CD4-positive, alpha-beta T cell (primary cell): Measurements from ENCODE around the gene SERPINE2. TPM values are rescaled to one million over a fixed set of nuclear protein-coding genes. Genes with fewer than 3 reads are reported as not detected.

Source experiments
- ATAC-seq: fragments of 200-7000 bp; cut with Tn5 transposase; one replicate; pipeline ENCODE4 v1.10.0; 2022; ENCODE audit warnings: mild to moderate bottlenecking; ENCODE audit not compliant: poor library complexity
- CTCF ChIA-PET: fragments of 350-600 bp; sonication (Branson Sonifier 250); formaldehyde crosslinking; loops from one replicate; lab custom pipeline; 2021; ENCODE audit warnings: antibody characterized with exemption, inconsistent platforms; lab: Charles Lee
- POLR2A ChIA-PET: fragments of 350-600 bp; sonication (Branson Sonifier 250); formaldehyde crosslinking; loops from one replicate; lab custom pipeline; 2021; ENCODE audit warnings: antibody characterized with exemption, inconsistent platforms; lab: Charles Lee
- DNase-seq, 14 experiments: peaks; one replicate each; pipeline ENCODE4 v3.0.0-alpha.2; 2013 to 2020; ENCODE audit warnings: mixed read lengths in 2 of 14
- H3K27ac ChIP-seq, 2 donors: one replicate each; pipeline versions ENCODE4 v1.5.1 to v1.7.0; 2013; ENCODE audit warnings: low read length in 2 of 2, low read depth in 1 of 2, mild to moderate bottlenecking in 1 of 2
- H3K27me3 ChIP-seq, 2 experiments: 1 replicate in 1 of 2; 2 replicates in 1 of 2; pipeline versions ENCODE4 v1.6.1 to v1.7.0; 2013; ENCODE audit warnings: low read length in 2 of 2, control low read depth in 1 of 2, mild to moderate bottlenecking in 1 of 2, moderate library complexity in 1 of 2; ENCODE audit not compliant: insufficient read depth in 2 of 2, control insufficient read depth in 1 of 2
- H3K36me3 ChIP-seq: one replicate; pipeline ENCODE4 v1.6.1; 2013; ENCODE audit warnings: low read length, control low read depth; ENCODE audit not compliant: insufficient read depth
- H3K4me1 ChIP-seq: one replicate; pipeline ENCODE4 v1.6.1; 2013; ENCODE audit warnings: low read length, control low read depth; ENCODE audit not compliant: insufficient read depth
- H3K4me3 ChIP-seq: one replicate; pipeline ENCODE4 v1.5.1; 2013; ENCODE audit warnings: mild to moderate bottlenecking, low read length, moderate library complexity
- H3K9me3 ChIP-seq, 2 experiments: 1 replicate in 1 of 2; 2 replicates in 1 of 2; pipeline versions ENCODE4 v1.6.1 to v1.7.0; 2013; ENCODE audit warnings: low read length in 2 of 2, mild to moderate bottlenecking in 2 of 2, control low read depth in 1 of 2, moderate library complexity in 1 of 2; ENCODE audit not compliant: control insufficient read depth in 1 of 2, insufficient read depth in 1 of 2
- H3K27ac Mint-ChIP-seq: one replicate; pipeline ENCODE4 v1.8.0; 2020; ENCODE audit warnings: mixed read lengths
- H3K27me3 Mint-ChIP-seq: one replicate; pipeline ENCODE4 v1.8.0; 2021; ENCODE audit warnings: mixed read lengths
- H3K36me3 Mint-ChIP-seq: one replicate; pipeline ENCODE4 v1.8.0; 2021; ENCODE audit warnings: low read depth, mixed read lengths
- H3K4me1 Mint-ChIP-seq: one replicate; pipeline ENCODE4 v1.8.0; 2021; ENCODE audit warnings: low read depth, mixed read lengths
- H3K4me3 Mint-ChIP-seq: one replicate; pipeline ENCODE4 v1.8.0; 2020; ENCODE audit warnings: mild to moderate bottlenecking, mixed read lengths
- H3K9me3 Mint-ChIP-seq: one replicate; pipeline ENCODE4 v1.8.0; 2020; ENCODE audit warnings: mixed read lengths
- CTCF ChIP-seq: fragments of 200-600 bp; IDR thresholded peaks from one replicate; pipeline ENCODE4 v1.8.0; 2022; ENCODE audit warnings: antibody characterized with exemption, mild to moderate bottlenecking
- intact Hi-C, 2 experiments: fragments of 100-400 bp; cut with DNase I in 1 of 2; cut with micrococcal nuclease in 1 of 2; formaldehyde crosslinking; loops; one replicate each; pipeline versions ENCODE4 v1.15.1 to v1.9.0; 2023 to 2025; cut with DNase I, micrococcal nuclease
- total RNA-seq, 174 experiments: library from RNA in 2 of 174; stranded (reverse) in 2 of 174; gene quantifications; one replicate each; pipeline ENCODE4 v1.2.3 and lab custom pipeline; 2021 to 2026

Gene SERPINE2
- total RNA-seq, 2 experiments from 2014 or later, result 5.1 to 7.3 TPM

GRCh38 chr2:224055101-224055500 is 16.0 kb upstream of the SERPINE2 start:
- no peaks in the 10 kb centered on the region for H3K4me1 Mint-ChIP-seq
- H3K27ac Mint-ChIP-seq, result no peak overlapping the region
- ATAC-seq (no peak), DNase-seq (no peak)
- Histone ChIP-seq H3K27ac (no peak overlapping the region), H3K4me1 (no peaks in the 10 kb centered on the region), H3K27me3 (no peaks in the 10 kb centered on the region), H3K9me3 (no peaks in the 10 kb centered on the region), H3K36me3 (no peaks in the 10 kb centered on the region), H3K4me3 (no peak overlapping the region)
- no peak for TF ChIP-seq CTCF
- peaks cover 2% of the 10 kb centered on the region for H3K9me3 Mint-ChIP-seq
- no peaks in the 10 kb centered on the region for H3K36me3 Mint-ChIP-seq
- intact Hi-C loops, result no loop called here
- H3K4me3 Mint-ChIP-seq, result no peak overlapping the region
- ChIA-PET POLR2A (no interaction called here), CTCF (no interaction called here)
- peaks cover 18% of the 10 kb centered on the region for H3K27me3 Mint-ChIP-seq

- DNase-seq (no peak), ATAC-seq (no peak)
- TF ChIP-seq CTCF, result no peak
- Mint-ChIP-seq H3K9me3 (no peaks in the 10 kb centered on the region), H3K27ac (no peak overlapping the region), H3K4me1 (no peaks in the 10 kb centered on the region), H3K4me3 (no peak overlapping the region), H3K27me3 (peaks cover 38% of the 10 kb centered on the region), H3K36me3 (no peaks in the 10 kb centered on the region)
- peaks cover 0 to 7% of the 10 kb centered on the region in 2 experiments for H3K27me3 ChIP-seq
- intact Hi-C loops, result no loop called here
- no peak overlapping the region for H3K4me3 ChIP-seq
- H3K4me1 ChIP-seq, result no peaks in the 10 kb centered on the region
- H3K36me3 ChIP-seq, result no peaks in the 10 kb centered on the region
- POLR2A ChIA-PET, result no interaction called here
- CTCF ChIA-PET, result no interaction called here
- H3K9me3 ChIP-seq, result no peaks in the 10 kb centered on the region
- no peak overlapping the region for H3K27ac ChIP-seq
These were observed 7.7 kb upstream of the SERPINE2 start for GRCh38 chr2:224046752-224047151.

GRCh38 chr2:224042191-224042696 is 3.2 kb upstream of the SERPINE2 start:
- intact Hi-C loops, result loop anchor here in 1 of 2 experiments (5.0 kb wide), 1 partner anchor 50 kb away; no protein-coding TSS in a partner anchor
- H3K4me3 Mint-ChIP-seq, result peak overlapping the region; percentile 9
- Histone ChIP-seq H3K27ac (no peak overlapping the region), H3K27me3 (peaks cover 5 to 17% of the 10 kb centered on the region in 2 experiments), H3K36me3 (no peaks in the 10 kb centered on the region), H3K9me3 (no peaks in the 10 kb centered on the region), H3K4me1 (peaks cover 12% of the 10 kb centered on the region), H3K4me3 (no peak overlapping the region)
- H3K9me3 Mint-ChIP-seq, result no peaks in the 10 kb centered on the region
- TF ChIP-seq CTCF, result no peak
- H3K27ac Mint-ChIP-seq, result no peak overlapping the region
- no peak for DNase-seq
- CTCF ChIA-PET, result no interaction called here
- POLR2A ChIA-PET, result no interaction called here
- ATAC-seq, result no peak
- H3K4me1 Mint-ChIP-seq, result peaks cover 18% of the 10 kb centered on the region
- H3K27me3 Mint-ChIP-seq, result peaks cover 40% of the 10 kb centered on the region
- H3K36me3 Mint-ChIP-seq, result no peaks in the 10 kb centered on the region
